Measurements from ENCODE around the gene GNG7. TPM values are rescaled to one million over a fixed set of nuclear protein-coding genes. Genes with fewer than 3 reads are reported as not detected.
"Not testable (repeated sequence)": the region's sequence is repeated elsewhere in the genome, so short reads cannot be mapped to it uniquely, and the experiment has no call there.

GNG7 gene
- total and polyA plus RNA-seq, 2 donors (not counting 3 experiments of a cell fraction or from before 2014, with no cell fraction given), result 0.29 to 0.84 TPM

DNA sequence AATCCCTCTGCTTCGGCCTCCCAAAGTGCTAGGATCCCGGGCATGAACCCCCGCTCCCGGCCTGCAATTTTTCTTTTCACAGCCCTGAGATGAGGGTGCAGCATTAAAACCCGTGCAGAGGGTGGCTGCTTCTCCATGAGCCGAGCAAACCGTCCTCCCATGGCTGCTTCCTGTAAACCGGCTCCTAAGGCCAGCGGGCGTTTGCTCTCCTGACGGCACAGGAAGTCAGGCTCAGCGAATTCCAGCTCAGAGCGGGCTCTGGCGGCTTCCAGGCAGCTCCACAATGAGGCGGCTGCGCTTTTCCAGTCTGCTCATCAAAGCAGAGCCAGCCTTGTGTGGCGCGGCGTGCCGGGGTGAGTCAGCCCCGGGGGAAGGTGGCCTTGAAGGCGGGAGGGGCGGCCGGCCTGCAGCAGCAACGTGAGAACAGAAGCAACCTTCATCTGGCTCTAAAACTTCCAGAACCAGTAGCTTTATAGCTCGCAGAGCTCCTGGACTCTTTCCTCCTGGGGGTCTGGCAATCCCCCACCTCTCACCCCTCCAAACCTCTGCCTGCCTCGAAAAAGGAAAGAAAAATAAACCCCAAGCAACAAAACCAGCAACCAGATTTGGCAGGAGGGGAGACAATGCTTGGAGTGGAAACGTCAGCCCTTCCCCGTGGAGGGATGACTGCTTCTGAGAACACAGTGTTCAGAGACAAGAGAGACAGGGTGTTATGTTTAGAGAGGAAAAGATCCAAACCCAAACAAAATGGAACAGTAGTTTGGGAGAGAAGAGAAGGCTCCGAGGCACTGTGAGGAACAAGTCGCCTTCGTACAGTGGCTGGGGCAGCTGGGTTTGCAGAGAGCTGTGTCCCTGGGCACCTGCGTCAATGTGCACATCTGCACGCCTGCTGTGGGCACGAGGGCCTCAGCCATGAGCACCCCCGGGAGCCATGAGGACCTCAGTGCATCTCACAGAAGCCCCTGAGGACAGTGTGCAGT is 158.7 kb downstream of the GNG7 start:
- intact Hi-C loops (cut with micrococcal nuclease), result loop anchor here (1.0 to 5.0 kb wide), 7 partner anchors 9 to 306 kb away; partner anchors contain the start of genes GADD45B, PLEKHJ1 and SF3A2
- TF ChIP-seq GATA2 (IDR thresholded peaks at IDR 0.05; ENCODE audit: insufficient read depth, insufficient read length, low read depth, low read length), result no peak
- TF ChIP-seq MAX (IDR thresholded peaks at IDR 0.05; ENCODE audit: insufficient read depth, insufficient read length), result peak; percentile 70
- TF ChIP-seq JUN (IDR thresholded peaks at IDR 0.05; ENCODE audit: borderline replicate concordance, insufficient read depth, insufficient read length, low read depth), result peak; percentile 21
- TF ChIP-seq POLR2A (IDR thresholded peaks at IDR 0.05; ENCODE audit: low read depth, low read length), result peak; percentile 55
- peak; percentile 77 for TF ChIP-seq POLR2AphosphoS5 (IDR thresholded peaks at IDR 0.05; ENCODE audit: insufficient read depth, low read depth, low read length)
- TF ChIP-seq CTCF (IDR thresholded peaks at IDR 0.05; ENCODE audit: extremely low read depth in 1 of 2, insufficient read depth in 1 of 2, low read depth in 1 of 2, low read length in 2 of 2), result peak; percentile 22 to 46
- TF ChIP-seq FOS (IDR thresholded peaks at IDR 0.05; ENCODE audit: borderline replicate concordance, insufficient read depth, low read length), result peak; percentile 97
- no peak for TF ChIP-seq EZH2 (IDR thresholded peaks at IDR 0.05; ENCODE audit: borderline replicate concordance, low read depth, low read length, severe bottlenecking)
- TF ChIP-seq MYC (IDR thresholded peaks at IDR 0.05; ENCODE audit: low read depth, low read length), result no peak
- no peaks in the 10 kb centered on the region for H3K9me3 ChIP-seq (replicated peaks; ENCODE audit: control insufficient read depth, insufficient read depth, low read length)
- dilution Hi-C loops (cut with MboI; ENCODE audit: extremely low pct_ligation_motif_present, low sequenced_read_pairs), result no loop called here
- H4K20me1 ChIP-seq (replicated peaks; ENCODE audit: control insufficient read depth, extremely low read depth, insufficient read depth, low read length), result no peaks in the 10 kb centered on the region
- H2AFZ ChIP-seq (ENCODE audit: low read depth, low read length), result peak overlapping the region; percentile 0
- peak overlapping the region; percentile 99 for H3K27ac ChIP-seq (ENCODE audit: insufficient read depth, low read depth, low read length)
- peak; percentile 97 for DNase-seq (ENCODE audit: low read depth, low spot score)
- no peaks in the 10 kb centered on the region for H3K9me1 ChIP-seq (replicated peaks; ENCODE audit: control insufficient read depth, extremely low read depth, insufficient read depth, low read length)
- peak overlapping the region; percentile 87 for H3K9ac ChIP-seq (replicated peaks; ENCODE audit: extremely low read depth, insufficient read depth, low read length)
- H3K4me1 ChIP-seq (ENCODE audit: control insufficient read depth, extremely low read depth, insufficient read depth, low read length), result peaks cover 58% of the 10 kb centered on the region
- no peaks in the 10 kb centered on the region for H3K36me3 ChIP-seq (ENCODE audit: control insufficient read depth in 2 of 2, extremely low read depth in 1 of 2, insufficient read depth in 2 of 2, low read length in 2 of 2)
- H3K4me3 ChIP-seq (replicated peaks in 1 of 3; ENCODE audit: insufficient read depth in 1 of 3, low read depth in 1 of 3, low read length in 3 of 3), result peak overlapping the region in 1 of 3 experiments; percentile 20
- H3K79me2 ChIP-seq (ENCODE audit: control insufficient read depth, insufficient read depth, low read length), result no peaks in the 10 kb centered on the region
- ChIA-PET CTCF (interaction anchor here (0.8 to 5.2 kb wide), 12 partner anchors 10 to 93 kb away, joined by 3 to 73 read pairs (median 10); partner anchors contain the start of gene GADD45B), POLR2A (interaction anchor here (1.2 to 7.4 kb wide), 7 partner anchors 9 to 67 kb away, joined by 3 to 253 read pairs (median 5); partner anchors contain the start of gene GADD45B)
- peak overlapping the region; percentile 61 for H3K4me2 ChIP-seq (ENCODE audit: insufficient read depth, low read length)
- FAIRE-seq, result peak; percentile 99
- H3K27me3 ChIP-seq (ENCODE audit: control insufficient read depth in 2 of 2, insufficient read depth in 2 of 2, low read length in 2 of 2), result no peaks in the 10 kb centered on the region
- no TSS peak for BruUV-seq (replicated peaks)

- H3K27me3 ChIP-seq (ENCODE audit: control insufficient read depth in 2 of 2, insufficient read depth in 2 of 2, low read length in 2 of 2); H3K79me2 ChIP-seq (ENCODE audit: control insufficient read depth, insufficient read depth, low read length); H3K4me3 ChIP-seq (replicated peaks in 1 of 3; ENCODE audit: insufficient read depth in 1 of 3, low read depth in 1 of 3, low read length in 3 of 3); dilution Hi-C loops (cut with MboI; ENCODE audit: extremely low pct_ligation_motif_present, low sequenced_read_pairs); DNase-seq (ENCODE audit: low read depth, low spot score); H3K36me3 ChIP-seq (ENCODE audit: control insufficient read depth in 2 of 2, extremely low read depth in 1 of 2, insufficient read depth in 2 of 2, low read length in 2 of 2); FAIRE-seq; H2AFZ ChIP-seq (ENCODE audit: low read depth, low read length); BruUV-seq (replicated peaks); H3K9me3 ChIP-seq (replicated peaks; ENCODE audit: control insufficient read depth, insufficient read depth, low read length); H3K9me1 ChIP-seq (replicated peaks; ENCODE audit: control insufficient read depth, extremely low read depth, insufficient read depth, low read length); H4K20me1 ChIP-seq (replicated peaks; ENCODE audit: control insufficient read depth, extremely low read depth, insufficient read depth, low read length): not testable (repeated sequence)
- Histone ChIP-seq H3K9ac (replicated peaks; ENCODE audit: extremely low read depth, insufficient read depth, low read length) (peak overlapping the region; percentile 49), H3K4me1 (ENCODE audit: control insufficient read depth, extremely low read depth, insufficient read depth, low read length) (peaks cover 58% of the 10 kb centered on the region), H3K27ac (ENCODE audit: insufficient read depth, low read depth, low read length) (peak overlapping the region; percentile 99), H3K4me2 (ENCODE audit: insufficient read depth, low read length) (peak overlapping the region; percentile 9)
- ChIA-PET POLR2A (interaction anchor here (1.2 to 7.4 kb wide), 7 partner anchors 10 to 68 kb away, joined by 3 to 253 read pairs (median 5); partner anchors contain the start of gene GADD45B), CTCF (interaction anchor here (0.9 to 5.2 kb wide), 12 partner anchors 9 to 94 kb away, joined by 3 to 73 read pairs (median 10); partner anchors contain the start of gene GADD45B)
- intact Hi-C loops (cut with micrococcal nuclease), result loop anchor here (1.0 to 5.0 kb wide), 7 partner anchors 9 to 306 kb away; partner anchors contain the start of genes GADD45B, PLEKHJ1 and SF3A2
Observed at GRCh38 chr19:2543072-2543462, 159.4 kb downstream of the GNG7 start.

All from endothelial cell of umbilical vein (primary cell).